KOPT-K1 (cell line): ENCODE data around the gene HCFC2.

Experiments used
- H3K27ac ChIP-seq: fragments of 200-600 bp; sonication (generic); 2 replicates; pipeline ENCODE4 v1.5.1; 2016; ENCODE audit warnings: antibody characterized with exemption, mild to moderate bottlenecking, low read depth, low read length; ENCODE audit not compliant: poor library complexity, severe bottlenecking
- H3K36me3 ChIP-seq: fragments of 200-600 bp; sonication (generic); 2 replicates; pipeline ENCODE4 v1.5.1; 2017; ENCODE audit warnings: antibody characterized with exemption, mild to moderate bottlenecking, low read length, moderate library complexity; ENCODE audit not compliant: insufficient read depth
- H3K9me3 ChIP-seq: fragments of 200-600 bp; sonication (generic); 2 replicates; pipeline ENCODE4 v1.5.1; 2017; ENCODE audit warnings: antibody characterized with exemption, low read length, mild to moderate bottlenecking; ENCODE audit not compliant: insufficient read depth, poor library complexity, severe bottlenecking

The HCFC2 gene

GRCh38 chr12:104126548-104126947 is 62.2 kb downstream of the HCFC2 start:
- peaks cover 100% of the 10 kb centered on the region for H3K36me3 ChIP-seq
- H3K9me3 ChIP-seq = no peaks in the 10 kb centered on the region
- H3K27ac ChIP-seq = no peak overlapping the region

- Histone ChIP-seq H3K36me3 (peaks cover 96% of the 10 kb centered on the region), H3K27ac (no peak overlapping the region), H3K9me3 (no peaks in the 10 kb centered on the region)
Measured at GRCh38 chr12:104130760-104131159, 66.4 kb downstream of the HCFC2 start.

DNA sequence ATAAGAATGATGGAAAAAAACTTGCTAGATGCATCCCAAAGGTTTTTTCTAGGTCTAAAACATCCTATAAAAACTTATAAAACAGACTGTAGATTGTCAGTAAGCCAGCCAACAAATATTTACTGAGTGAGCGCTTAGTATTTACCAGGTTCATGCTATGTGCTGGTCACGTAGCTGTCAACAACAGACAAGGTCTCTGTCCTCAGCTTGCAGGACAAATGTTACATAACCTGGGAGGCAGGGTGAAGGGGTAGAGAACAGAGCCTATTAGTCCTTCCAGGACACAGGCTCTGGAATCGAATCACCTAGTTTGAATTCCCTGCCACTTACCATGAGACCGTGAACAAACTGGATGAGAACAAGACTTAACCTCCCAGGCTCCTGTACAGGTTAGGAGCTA is 67.3 kb downstream of the HCFC2 start:
- H3K36me3 ChIP-seq = peaks cover 87% of the 10 kb centered on the region

GRCh38 chr12:104132351-104132956 is 68.1 kb downstream of the HCFC2 start:
- H3K9me3 ChIP-seq = no peaks in the 10 kb centered on the region
- peaks cover 79% of the 10 kb centered on the region for H3K36me3 ChIP-seq
- no peak overlapping the region for H3K27ac ChIP-seq

More for the DNA sequence above, 67.3 kb downstream of the HCFC2 start:
- no peak overlapping the region for H3K27ac ChIP-seq
- H3K9me3 ChIP-seq = no peaks in the 10 kb centered on the region

- Histone ChIP-seq H3K9me3 (no peaks in the 10 kb centered on the region), H3K36me3 (peaks cover 70% of the 10 kb centered on the region), H3K27ac (no peak overlapping the region)
Measured at GRCh38 chr12:104133321-104133720, 69.0 kb downstream of the HCFC2 start.

GRCh38 chr12:104133866-104134265 is 69.5 kb downstream of the HCFC2 start:
- Histone ChIP-seq H3K27ac (no peak overlapping the region), H3K36me3 (peaks cover 65% of the 10 kb centered on the region), H3K9me3 (no peaks in the 10 kb centered on the region)

- Histone ChIP-seq H3K36me3 (peaks cover 55% of the 10 kb centered on the region), H3K27ac (no peak overlapping the region), H3K9me3 (no peaks in the 10 kb centered on the region)
Measured at GRCh38 chr12:104134882-104135281, 70.6 kb downstream of the HCFC2 start.

DNA sequence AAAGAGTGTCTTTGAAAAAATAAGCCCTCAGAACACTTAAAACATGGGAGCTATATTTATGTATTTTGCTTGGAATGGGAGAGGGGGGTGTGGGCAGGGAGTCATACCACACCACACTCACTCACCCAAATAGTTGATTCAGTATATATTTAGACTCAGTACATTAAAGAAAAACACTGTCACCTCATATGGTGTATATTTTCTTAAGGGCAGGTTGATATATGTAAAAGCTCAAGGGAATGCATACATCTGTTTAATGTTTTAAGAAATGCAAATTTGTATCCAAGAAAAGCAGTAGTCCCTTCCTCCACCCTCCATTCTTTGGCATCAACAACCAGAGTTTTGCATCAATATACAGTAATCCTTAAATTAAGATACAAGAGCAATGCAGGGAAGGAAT is 72.2 kb downstream of the HCFC2 start:
- Histone ChIP-seq H3K36me3 (peaks cover 38% of the 10 kb centered on the region), H3K27ac (peak overlapping the region; percentile 92), H3K9me3 (no peaks in the 10 kb centered on the region)

DNA sequence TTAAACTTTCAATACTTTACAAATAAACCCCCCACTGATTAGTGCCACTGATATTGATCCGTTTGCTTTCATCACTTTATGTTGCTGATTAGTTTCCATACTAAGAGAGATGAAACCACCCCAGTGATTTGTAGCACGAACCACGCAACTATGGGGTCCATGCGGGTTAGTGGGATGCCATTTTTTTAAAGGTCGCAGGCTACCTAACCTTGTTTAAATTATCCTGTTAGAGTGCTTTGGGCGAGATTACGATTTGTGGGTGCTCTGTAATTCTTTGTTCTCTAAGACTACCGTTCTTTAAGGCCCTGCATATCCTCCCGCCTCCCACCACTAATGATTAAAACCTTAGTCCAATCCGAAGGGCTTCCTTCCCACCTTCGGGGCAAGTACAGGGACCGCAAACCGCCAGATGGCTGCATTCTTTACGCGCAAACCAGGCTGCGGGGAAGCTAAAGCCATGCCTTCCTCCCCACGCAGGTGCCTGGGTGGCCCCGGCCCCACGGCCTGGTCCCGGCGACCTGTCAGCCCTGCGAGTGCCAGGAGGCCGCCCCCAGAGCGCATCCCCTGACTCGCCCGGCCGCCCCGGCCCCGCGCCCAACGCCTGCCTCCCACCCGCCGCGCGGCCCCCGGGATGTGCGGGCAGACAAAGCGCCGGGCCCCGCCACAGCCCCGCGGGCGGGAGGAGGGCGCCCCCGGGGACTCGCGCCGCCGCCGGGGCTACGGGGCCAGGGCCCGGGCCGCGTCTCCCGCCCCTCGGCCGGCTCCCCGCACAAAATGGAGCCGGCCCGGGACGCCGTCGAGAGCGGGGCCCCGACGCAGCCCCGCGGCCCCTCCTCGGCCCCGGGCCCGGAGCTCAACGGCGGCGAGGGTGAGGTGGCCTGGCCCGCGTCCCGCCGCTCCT is 72.9 kb downstream of the HCFC2 start:
- Histone ChIP-seq H3K9me3 (no peaks in the 10 kb centered on the region), H3K36me3 (peaks cover 31% of the 10 kb centered on the region), H3K27ac (peak overlapping the region; percentile 92)

DNA sequence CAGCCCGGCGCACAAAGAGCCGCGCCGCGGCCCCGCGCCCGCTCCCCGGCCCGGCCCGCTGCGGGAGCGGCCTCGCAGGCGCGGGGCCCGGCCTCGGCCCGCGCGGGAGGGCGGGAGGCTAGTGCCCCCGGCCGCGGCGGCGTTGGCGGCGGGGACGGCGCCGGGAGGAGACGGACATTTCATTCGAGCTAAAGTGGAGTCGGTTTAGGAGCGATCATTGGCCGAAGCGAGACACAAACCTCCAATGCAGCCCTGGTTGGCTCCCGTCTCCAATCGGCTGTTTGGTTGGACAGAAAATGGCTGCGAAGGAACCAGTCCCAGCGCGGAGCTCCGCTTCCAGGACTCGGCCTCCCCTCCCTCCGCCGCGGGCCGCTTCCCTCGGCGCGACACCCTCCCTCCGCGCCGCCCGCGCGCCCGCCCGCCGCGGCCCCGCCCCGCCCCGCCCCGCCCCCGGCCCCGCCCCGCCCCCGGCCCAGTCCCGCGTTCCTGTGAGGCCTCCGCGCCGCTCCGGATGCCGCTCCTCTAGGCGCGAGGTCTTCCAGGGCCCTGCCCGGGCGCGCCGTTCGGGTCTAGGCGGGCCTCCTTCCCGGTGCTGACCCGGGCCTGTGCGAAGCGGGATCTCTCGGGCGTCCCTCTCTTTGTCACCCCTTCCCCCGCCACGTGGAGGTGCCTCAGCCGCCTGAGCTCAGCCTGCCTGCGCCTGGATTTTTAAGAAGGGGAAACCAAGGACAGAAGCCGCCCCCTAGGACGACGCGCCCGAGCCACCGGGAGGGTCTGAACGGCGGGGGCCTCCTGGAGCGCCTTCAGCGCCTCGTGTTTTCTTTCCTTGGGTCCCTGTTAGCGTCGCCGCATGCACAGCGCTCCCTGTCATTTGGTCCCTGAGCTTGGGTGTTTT is 73.8 kb downstream of the HCFC2 start, which contains the start of gene NFYB:
NFYB (minus strand) TSS at position 309 of the 895 bp plus-strand sequence. CDS start 2,757 bp downstream, outside the sequence.
- Histone ChIP-seq H3K36me3 (peaks cover 22% of the 10 kb centered on the region), H3K9me3 (no peaks in the 10 kb centered on the region), H3K27ac (peak within 1 kb of the TSS; percentile 92)

DNA sequence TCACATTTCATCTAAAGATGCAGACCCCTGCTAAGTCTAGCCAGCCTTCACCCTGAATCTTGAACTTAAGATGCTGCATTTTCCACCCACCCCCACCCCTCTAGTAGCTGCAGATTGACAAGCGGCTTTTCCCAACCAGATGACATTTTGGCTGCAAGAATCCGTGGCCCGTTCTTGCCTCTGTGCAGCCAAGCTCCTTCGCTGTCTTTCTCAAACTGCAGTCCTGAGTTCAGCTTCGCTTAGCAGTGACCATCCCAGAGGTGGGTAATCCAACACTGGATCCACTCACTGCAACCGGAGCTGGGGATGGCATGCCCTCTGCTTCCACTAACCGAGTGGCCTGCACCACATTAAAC is 74.4 kb downstream of the HCFC2 start:
- peaks cover 16% of the 10 kb centered on the region for H3K36me3 ChIP-seq
- H3K9me3 ChIP-seq = peaks cover under 1% of the 10 kb centered on the region
- H3K27ac ChIP-seq = peak overlapping the region; percentile 72

GRCh38 chr12:104142543-104142942 is 78.2 kb downstream of the HCFC2 start:
- H3K9me3 ChIP-seq = peaks cover 4% of the 10 kb centered on the region
- H3K36me3 ChIP-seq = no peaks in the 10 kb centered on the region
- H3K27ac ChIP-seq = no peak overlapping the region

- Histone ChIP-seq H3K9me3 (peaks cover 4% of the 10 kb centered on the region), H3K36me3 (no peaks in the 10 kb centered on the region), H3K27ac (no peak overlapping the region)
Measured at GRCh38 chr12:104143002-104143401, 78.7 kb downstream of the HCFC2 start.

DNA sequence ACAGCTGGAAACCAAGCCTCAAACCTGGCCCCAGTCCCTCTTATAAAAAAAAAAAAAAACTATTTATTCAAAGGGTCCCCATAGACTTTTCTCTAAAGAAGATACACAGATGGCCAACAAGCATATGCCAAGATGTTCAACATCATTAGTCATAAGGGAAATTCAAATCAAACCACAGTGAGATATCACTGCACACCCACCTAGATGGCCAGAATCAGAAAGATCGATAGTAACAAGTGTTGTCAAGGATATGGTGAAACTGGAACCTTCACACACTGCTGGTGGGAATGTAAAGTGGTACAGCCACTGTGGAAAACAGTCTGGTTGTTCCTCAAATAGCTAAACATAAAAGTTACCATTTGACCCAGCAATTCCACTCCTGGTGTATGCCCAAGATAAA is 79.6 kb downstream of the HCFC2 start:
- no peak overlapping the region for H3K27ac ChIP-seq
- peaks cover 4% of the 10 kb centered on the region for H3K9me3 ChIP-seq
- H3K36me3 ChIP-seq = no peaks in the 10 kb centered on the region

DNA sequence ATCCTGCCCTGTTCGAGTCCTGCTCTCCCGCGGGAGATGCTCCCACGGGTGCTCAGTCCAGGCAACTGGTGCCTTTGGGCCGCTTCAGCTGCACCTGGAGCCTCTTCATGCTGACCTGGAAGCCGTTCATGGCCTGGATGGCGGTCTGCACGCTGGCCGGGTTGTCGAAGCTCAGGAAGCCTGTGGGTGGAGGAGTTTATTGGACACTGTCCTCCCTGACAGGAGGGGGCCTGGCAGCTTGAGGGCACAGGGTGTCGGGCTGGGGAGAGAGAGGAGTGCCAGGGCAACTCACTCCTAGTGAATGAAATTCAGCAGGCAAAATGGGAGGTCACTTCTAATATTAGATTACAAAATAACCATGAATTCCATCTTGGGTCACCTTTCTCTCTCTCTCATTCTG is 83.0 kb downstream of the HCFC2 start:
- no peak overlapping the region for H3K27ac ChIP-seq
- peaks cover 4% of the 10 kb centered on the region for H3K9me3 ChIP-seq
- no peaks in the 10 kb centered on the region for H3K36me3 ChIP-seq
